PC-3 (cell line): ENCODE measurements around the gene CCDC91. TPM values are rescaled to one million over a fixed set of nuclear protein-coding genes. Genes with fewer than 3 reads are reported as not detected.

Source experiments
- ATAC-seq: fragments of 200-7000 bp; cut with Tn5 transposase; 2 replicates; pipeline ENCODE4 v1.9.1; 2020; ENCODE audit warnings: mild to moderate bottlenecking, moderate library complexity
- BruUV-seq: library from RNA; stranded (reverse); fragments of 400-500 nt; replicated peaks from 2 replicates; lab custom pipeline; 2021; lab: Mats Ljungman, UMichigan
- CTCF ChIA-PET: fragments of 300-600 bp; sonication (Branson Sonifier 250); formaldehyde crosslinking; loops from one replicate; lab custom pipeline; 2022; ENCODE audit warnings: antibody characterized with exemption; lab: Charles Lee
- POLR2A ChIA-PET: fragments of 300-600 bp; sonication (Branson Sonifier 250); formaldehyde crosslinking; loops from one replicate; lab custom pipeline; 2022; ENCODE audit warnings: antibody characterized with exemption; ENCODE audit not compliant: unreplicated experiment; lab: Charles Lee
- DNase-seq: peaks from one replicate; pipeline ENCODE4 v3.0.0-alpha.2; 2015
- H2AFZ ChIP-seq: fragments of 300-600 bp; sonication (generic); 2 replicates; pipeline ENCODE4 v1.6.0; 2016; ENCODE audit warnings: antibody characterized with exemption, low read length
- H3F3A ChIP-seq: fragments of 300-600 bp; sonication (generic); one replicate; pipeline ENCODE4 v1.6.0; 2017; ENCODE audit warnings: antibody characterized with exemption, low read length, control low read depth, mild to moderate bottlenecking; ENCODE audit not compliant: unreplicated experiment
- H3K27ac ChIP-seq: fragments of 300-600 bp; sonication (generic); 2 replicates; pipeline ENCODE4 v1.5.1; 2016; ENCODE audit warnings: mild to moderate bottlenecking, low read length
- H3K27me3 ChIP-seq: fragments of 300-600 bp; sonication (generic); 2 replicates; pipeline ENCODE4 v1.6.1; 2016; ENCODE audit warnings: low read length, mixed read lengths
- H3K36me3 ChIP-seq: fragments of 300-600 bp; sonication (generic); 2 replicates; pipeline ENCODE4 v1.6.1; 2016; ENCODE audit warnings: low read depth, mixed run types, low read length, mixed read lengths
- H3K4me1 ChIP-seq: fragments of 300-600 bp; sonication (generic); 2 replicates; pipeline ENCODE4 v1.5.1; 2016; ENCODE audit warnings: low read length; ENCODE audit not compliant: insufficient read depth
- H3K4me2 ChIP-seq: fragments of 300-600 bp; sonication (generic); 2 replicates; pipeline ENCODE4 v1.6.0; 2016; ENCODE audit warnings: low read length
- H3K4me3 ChIP-seq: fragments of 300-600 bp; sonication (generic); 2 replicates; pipeline ENCODE4 v1.5.1; 2016; ENCODE audit warnings: mild to moderate bottlenecking, low read length, mixed read lengths
- H3K79me2 ChIP-seq: fragments of 300-600 bp; sonication (generic); 2 replicates; pipeline ENCODE4 v1.6.1; 2017; ENCODE audit warnings: low read length, mixed read lengths
- H3K9ac ChIP-seq: fragments of 300-600 bp; sonication (generic); 2 replicates; pipeline ENCODE4 v1.6.0; 2016; ENCODE audit warnings: mild to moderate bottlenecking, low read length
- H3K9me2 ChIP-seq: fragments of 300-600 bp; sonication (generic); replicated peaks from 2 replicates; pipeline ENCODE4 v1.6.1; 2016; ENCODE audit warnings: mixed run types, low read length, mixed read lengths
- H3K9me3 ChIP-seq: fragments of 300-600 bp; sonication (generic); 2 replicates; pipeline ENCODE4 v1.6.1; 2016; ENCODE audit warnings: low read length, mixed read lengths
- H4K20me1 ChIP-seq: fragments of 300-600 bp; sonication (generic); 2 replicates; pipeline ENCODE4 v1.6.1; 2016; ENCODE audit warnings: low read length, mixed read lengths
- CTCF ChIP-seq: fragments of 300-600 bp; sonication (generic); conservative IDR thresholded peaks from 2 replicates; pipeline ENCODE4 v1.5.1; 2017; ENCODE audit warnings: antibody characterized with exemption, low read depth, mild to moderate bottlenecking, low read length
- EZH2 ChIP-seq: fragments of 300-600 bp; sonication (generic); IDR thresholded peaks from one replicate; pipeline ENCODE4 v1.6.1; 2017; ENCODE audit warnings: antibody characterized with exemption, mild to moderate bottlenecking, low read length; ENCODE audit not compliant: unreplicated experiment
- EZH2phosphoT487 ChIP-seq: fragments of 300-600 bp; sonication (generic); IDR thresholded peaks from 2 replicates; pipeline ENCODE4 v1.6.1; 2018; ENCODE audit warnings: mild to moderate bottlenecking, antibody characterized with exemption, low read length, borderline replicate concordance
- intact Hi-C: fragments of 100-400 bp; cut with micrococcal nuclease; formaldehyde crosslinking; loops from 2 replicates; pipeline ENCODE4 v1.9.0; 2023
- total RNA-seq: library from RNA; depleted of rRNA; stranded (reverse); fragments of >200 nt; gene quantifications from 2 replicates; pipeline ENCODE4 v1.2.3, GENCODE V29; 2014

The CCDC91 gene
- total RNA-seq, 1 experiment from 2014 or later = 15.7 TPM

- Histone ChIP-seq H3K9me3 (no peaks in the 10 kb centered on the region), H3K36me3 (no peaks in the 10 kb centered on the region), H3F3A (no peaks in the 10 kb centered on the region), H3K27me3 (no peaks in the 10 kb centered on the region), H3K79me2 (no peaks in the 10 kb centered on the region), H3K4me3 (no peak overlapping the region), H3K9me2 (no peaks in the 10 kb centered on the region), H3K27ac (no peak overlapping the region), H3K4me1 (no peaks in the 10 kb centered on the region), H3K4me2 (no peak overlapping the region), H4K20me1 (no peaks in the 10 kb centered on the region), H3K9ac (no peak overlapping the region), H2AFZ (no peak overlapping the region)
- intact Hi-C loops = no loop called here
- ChIA-PET POLR2A (no interaction called here), CTCF (no interaction called here)
- TF ChIP-seq CTCF = no peak
- TF ChIP-seq EZH2phosphoT487 = no peak
- no peak for TF ChIP-seq EZH2
- no TSS peak for BruUV-seq
- ATAC-seq (peak; percentile 92), DNase-seq (peak; percentile 50)
These were observed 289.4 kb downstream of the CCDC91 start for GRCh38 chr12:28479683-28480082.

GRCh38 chr12:28484156-28484555, 293.9 kb downstream of the CCDC91 start:
- no peak for TF ChIP-seq CTCF
- H4K20me1 ChIP-seq = no peaks in the 10 kb centered on the region
- H3K4me2 ChIP-seq = no peak overlapping the region
- no peaks in the 10 kb centered on the region for H3F3A ChIP-seq
- H3K9ac ChIP-seq = no peak overlapping the region
- no peaks in the 10 kb centered on the region for H3K4me1 ChIP-seq
- no peaks in the 10 kb centered on the region for H3K36me3 ChIP-seq
- ChIA-PET CTCF (interaction anchor here (0.6 kb wide), 1 partner anchor 515 kb away, joined by 3 read pairs; no protein-coding TSS in a partner anchor), POLR2A (no interaction called here)
- BruUV-seq = no TSS peak
- ATAC-seq = no peak
- no peaks in the 10 kb centered on the region for H3K27me3 ChIP-seq
- no peak overlapping the region for H3K4me3 ChIP-seq
- H3K9me3 ChIP-seq = no peaks in the 10 kb centered on the region
- no peak for DNase-seq
- H2AFZ ChIP-seq = no peak overlapping the region
- no peak overlapping the region for H3K27ac ChIP-seq
- H3K9me2 ChIP-seq = no peaks in the 10 kb centered on the region
- intact Hi-C loops = no loop called here
- H3K79me2 ChIP-seq = no peaks in the 10 kb centered on the region

- Histone ChIP-seq H3K4me1 (no peaks in the 10 kb centered on the region), H3K79me2 (no peaks in the 10 kb centered on the region), H2AFZ (no peak overlapping the region), H3K9ac (no peak overlapping the region), H4K20me1 (no peaks in the 10 kb centered on the region), H3K4me3 (no peak overlapping the region), H3K4me2 (no peak overlapping the region), H3K9me2 (no peaks in the 10 kb centered on the region), H3K36me3 (no peaks in the 10 kb centered on the region), H3K9me3 (no peaks in the 10 kb centered on the region), H3K27me3 (no peaks in the 10 kb centered on the region), H3F3A (no peaks in the 10 kb centered on the region), H3K27ac (no peak overlapping the region)
- BruUV-seq = no TSS peak
- ChIA-PET CTCF (no interaction called here), POLR2A (no interaction called here)
- TF ChIP-seq EZH2phosphoT487 = no peak
- TF ChIP-seq EZH2 = no peak
- TF ChIP-seq CTCF = no peak
- intact Hi-C loops = no loop called here
- no peak for ATAC-seq
- no peak for DNase-seq
These were observed 296.3 kb downstream of the CCDC91 start for GRCh38 chr12:28486521-28486920.
